ENCODE measurements around the gene TSPAN1. TPM values are rescaled to one million over a fixed set of nuclear protein-coding genes. Genes with fewer than 3 reads are reported as not detected.

Gene TSPAN1
- total RNA-seq, 1 donor from 2014 or later: 1.7 TPM

GRCh38 chr1:46159516-46159915 lies 15.4 kb upstream of the TSPAN1 start:
- no peak overlapping the region for H3K27ac ChIP-seq (ENCODE audit: low read depth, low read length)
- H2AFZ ChIP-seq (ENCODE audit: low read depth, low read length): no peak overlapping the region
- no peaks in the 10 kb centered on the region for H4K20me1 ChIP-seq (ENCODE audit: insufficient read depth, low read length)
- FAIRE-seq: no peak
- no peak overlapping the region for H3K4me2 ChIP-seq (ENCODE audit: low read length)
- TF ChIP-seq EZH2 (IDR thresholded peaks at IDR 0.05; ENCODE audit: insufficient read depth, low read length): no peak
- H3K36me3 ChIP-seq (ENCODE audit: insufficient read depth, low read length): no peaks in the 10 kb centered on the region
- Mint-ChIP-seq H3K4me3 (ENCODE audit: unreplicated experiment) (no peak overlapping the region), H3K36me3 (ENCODE audit: low read depth, unreplicated experiment) (no peaks in the 10 kb centered on the region), H3K4me1 (ENCODE audit: low read depth, unreplicated experiment) (no peaks in the 10 kb centered on the region), H3K9me3 (ENCODE audit: unreplicated experiment) (no peaks in the 10 kb centered on the region), H3K27ac (ENCODE audit: unreplicated experiment) (no peak overlapping the region), H3K27me3 (ENCODE audit: low read depth, unreplicated experiment) (peaks cover 4% of the 10 kb centered on the region)
- H3K9me3 ChIP-seq (ENCODE audit: insufficient read depth, low read depth, low read length): no peaks in the 10 kb centered on the region
- no peak overlapping the region for H3K4me3 ChIP-seq (ENCODE audit: insufficient read depth, low read depth, low read length)
- no peaks in the 10 kb centered on the region for H3K79me2 ChIP-seq (ENCODE audit: insufficient read depth, low read length)
- H3K27me3 ChIP-seq (ENCODE audit: insufficient read depth, low read length): peaks cover 8% of the 10 kb centered on the region
- H3K9ac ChIP-seq (ENCODE audit: low read length): no peak overlapping the region
- no peak for DNase-seq (ENCODE audit: low read depth)
- H3K4me1 ChIP-seq (ENCODE audit: insufficient read depth, low read length): no peaks in the 10 kb centered on the region

GRCh38 chr1:46160212-46160611 lies 14.7 kb upstream of the TSPAN1 start:
- Mint-ChIP-seq H3K9me3 (ENCODE audit: unreplicated experiment) (peaks cover 1% of the 10 kb centered on the region), H3K27ac (ENCODE audit: unreplicated experiment) (no peak overlapping the region), H3K36me3 (ENCODE audit: low read depth, unreplicated experiment) (peaks cover 2% of the 10 kb centered on the region), H3K4me3 (ENCODE audit: unreplicated experiment) (no peak overlapping the region), H3K27me3 (ENCODE audit: low read depth, unreplicated experiment) (peaks cover 9% of the 10 kb centered on the region), H3K4me1 (ENCODE audit: low read depth, unreplicated experiment) (no peaks in the 10 kb centered on the region)
- no peak overlapping the region for H2AFZ ChIP-seq (ENCODE audit: low read depth, low read length)
- H3K9ac ChIP-seq (ENCODE audit: low read length): no peak overlapping the region
- H3K4me2 ChIP-seq (ENCODE audit: low read length): no peak overlapping the region
- FAIRE-seq (no peak), DNase-seq (ENCODE audit: low read depth) (no peak)
- H3K27me3 ChIP-seq (ENCODE audit: insufficient read depth, low read length): peaks cover 11% of the 10 kb centered on the region
- H3K4me1 ChIP-seq (ENCODE audit: insufficient read depth, low read length): no peaks in the 10 kb centered on the region
- H3K36me3 ChIP-seq (ENCODE audit: insufficient read depth, low read length): no peaks in the 10 kb centered on the region
- H3K27ac ChIP-seq (ENCODE audit: low read depth, low read length): no peak overlapping the region
- no peaks in the 10 kb centered on the region for H3K9me3 ChIP-seq (ENCODE audit: insufficient read depth, low read depth, low read length)
- H4K20me1 ChIP-seq (ENCODE audit: insufficient read depth, low read length): no peaks in the 10 kb centered on the region
- H3K79me2 ChIP-seq (ENCODE audit: insufficient read depth, low read length): no peaks in the 10 kb centered on the region
- no peak overlapping the region for H3K4me3 ChIP-seq (ENCODE audit: insufficient read depth, low read depth, low read length)
- no peak for TF ChIP-seq EZH2 (IDR thresholded peaks at IDR 0.05; ENCODE audit: insufficient read depth, low read length)
- TF ChIP-seq CTCF (IDR thresholded peaks at IDR 0.05; ENCODE audit: insufficient read depth, low read depth, low read length): no peak

- H3K79me2 ChIP-seq (ENCODE audit: insufficient read depth, low read length): no peaks in the 10 kb centered on the region
- Mint-ChIP-seq H3K36me3 (ENCODE audit: low read depth, unreplicated experiment) (peaks cover 4% of the 10 kb centered on the region), H3K9me3 (ENCODE audit: unreplicated experiment) (peaks cover 1% of the 10 kb centered on the region), H3K27me3 (ENCODE audit: low read depth, unreplicated experiment) (peaks cover 52% of the 10 kb centered on the region), H3K27ac (ENCODE audit: unreplicated experiment) (no peak overlapping the region), H3K4me1 (ENCODE audit: low read depth, unreplicated experiment) (no peaks in the 10 kb centered on the region), H3K4me3 (ENCODE audit: unreplicated experiment) (no peak overlapping the region)
- H3K36me3 ChIP-seq (ENCODE audit: insufficient read depth, low read length): no peaks in the 10 kb centered on the region
- peaks cover 28% of the 10 kb centered on the region for H3K27me3 ChIP-seq (ENCODE audit: insufficient read depth, low read length)
- H2AFZ ChIP-seq (ENCODE audit: low read depth, low read length): peak overlapping the region; percentile 73
- H3K27ac ChIP-seq (ENCODE audit: low read depth, low read length): no peak overlapping the region
- no peaks in the 10 kb centered on the region for H4K20me1 ChIP-seq (ENCODE audit: insufficient read depth, low read length)
- H3K4me1 ChIP-seq (ENCODE audit: insufficient read depth, low read length): no peaks in the 10 kb centered on the region
- FAIRE-seq (no peak), DNase-seq (ENCODE audit: low read depth) (no peak)
- no peaks in the 10 kb centered on the region for H3K9me3 ChIP-seq (ENCODE audit: insufficient read depth, low read depth, low read length)
- H3K4me3 ChIP-seq (ENCODE audit: insufficient read depth, low read depth, low read length): peak overlapping the region; percentile 48
- H3K4me2 ChIP-seq (ENCODE audit: low read length): peak overlapping the region; percentile 86
- TF ChIP-seq EZH2 (IDR thresholded peaks at IDR 0.05; ENCODE audit: insufficient read depth, low read length): peak; percentile 30
- TF ChIP-seq CTCF (IDR thresholded peaks at IDR 0.05; ENCODE audit: insufficient read depth, low read depth, low read length): no peak
- H3K9ac ChIP-seq (ENCODE audit: low read length): no peak overlapping the region
Measured at GRCh38 chr1:46166521-46167462, 8.1 kb upstream of the TSPAN1 start.
